ENCODE results near the gene SH2D3A. TPM values are rescaled to one million over a fixed set of nuclear protein-coding genes. Genes with fewer than 3 reads are reported as not detected.

Gene SH2D3A
- total and polyA plus RNA-seq, 2 of the 4 experiments (the other 2 are of a cell fraction) = under 0.01 to 0.09 TPM

DNA sequence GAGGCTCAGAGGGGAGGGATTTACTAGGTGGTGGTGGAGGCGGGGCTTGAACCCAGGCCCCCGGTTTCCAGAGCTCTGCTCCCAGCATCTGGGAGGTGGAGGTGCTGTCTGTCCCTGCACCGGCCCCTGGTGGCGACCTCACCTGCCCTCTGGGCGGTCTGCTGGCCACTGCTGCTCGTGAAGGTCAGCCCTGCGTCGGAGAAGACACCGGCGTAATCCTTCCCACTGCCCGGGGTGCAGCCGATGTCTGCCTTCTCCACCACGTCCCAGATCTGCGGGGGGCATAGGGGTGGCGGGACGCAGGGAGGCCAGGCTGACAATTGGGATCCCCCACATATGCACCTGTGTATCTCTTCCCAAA, 59.6 kb downstream of the SH2D3A start:
- no peak overlapping the region for H4K5ac ChIP-seq (ENCODE audit: low read depth, low read length)
- no peak overlapping the region for H3K56ac ChIP-seq (ENCODE audit: extremely low read depth, insufficient read depth, low read length)
- H2AK9ac ChIP-seq (replicated peaks; ENCODE audit: low read depth, low read length, poor library complexity) = no peak overlapping the region
- no peak overlapping the region for H3K4ac ChIP-seq (ENCODE audit: low read depth, low read length)
- in situ Hi-C loops (cut with MboI; ENCODE audit: low sequenced_read_pairs) (no loop called here), dilution Hi-C loops (cut with HindIII; ENCODE audit: low sequenced_read_pairs, unreplicated experiment) (no loop called here), intact Hi-C loops (cut with micrococcal nuclease) (no loop called here)
- no peaks in the 10 kb centered on the region for H4K20me1 ChIP-seq (ENCODE audit: insufficient read depth, low read length)
- H4K8ac ChIP-seq (ENCODE audit: low read depth in 2 of 2, low read length in 2 of 2) = no peak overlapping the region
- H3K27ac ChIP-seq (ENCODE audit: insufficient read depth, low read length) = no peak overlapping the region
- no peak overlapping the region for H3K4me2 ChIP-seq (ENCODE audit: low read depth, low read length)
- no peak overlapping the region for H2BK15ac ChIP-seq (ENCODE audit: low read depth, low read length)
- H2BK20ac ChIP-seq (ENCODE audit: low read depth, low read length) = no peak overlapping the region
- H3K27me3 ChIP-seq (ENCODE audit: control insufficient read depth, insufficient read depth, low read length) = peaks cover 2% of the 10 kb centered on the region; the same call in 1 of the 2 replicates
- ChIA-PET CTCF (no interaction called here), POLR2A (ENCODE audit: unreplicated experiment) (no interaction called here)
- H2AFZ ChIP-seq (replicated peaks; ENCODE audit: low read length, poor library complexity) = no peak overlapping the region
- no peak overlapping the region for H3K9ac ChIP-seq (ENCODE audit: low read depth, low read length)
- TF ChIP-seq CHD1 (IDR thresholded peaks at IDR 0.05; ENCODE audit: low read depth, low read length) (no peak), FOS (IDR thresholded peaks at IDR 0.05; ENCODE audit: low read depth, low read length) (no peak), NFE2L2 (IDR thresholded peaks at IDR 0.05; ENCODE audit: low read depth, low read length) (no peak), ELK1 (IDR thresholded peaks at IDR 0.05; ENCODE audit: borderline replicate concordance, low read depth, low read length) (no peak), SMC3 (IDR thresholded peaks at IDR 0.05; ENCODE audit: low read depth, low read length) (no peak), MAFK (IDR thresholded peaks at IDR 0.05; ENCODE audit: low read depth, low read length) (no peak), CEBPB (IDR thresholded peaks at IDR 0.05; ENCODE audit: low read depth, low read length) (no peak)
- TF ChIP-seq, protein P1, sequence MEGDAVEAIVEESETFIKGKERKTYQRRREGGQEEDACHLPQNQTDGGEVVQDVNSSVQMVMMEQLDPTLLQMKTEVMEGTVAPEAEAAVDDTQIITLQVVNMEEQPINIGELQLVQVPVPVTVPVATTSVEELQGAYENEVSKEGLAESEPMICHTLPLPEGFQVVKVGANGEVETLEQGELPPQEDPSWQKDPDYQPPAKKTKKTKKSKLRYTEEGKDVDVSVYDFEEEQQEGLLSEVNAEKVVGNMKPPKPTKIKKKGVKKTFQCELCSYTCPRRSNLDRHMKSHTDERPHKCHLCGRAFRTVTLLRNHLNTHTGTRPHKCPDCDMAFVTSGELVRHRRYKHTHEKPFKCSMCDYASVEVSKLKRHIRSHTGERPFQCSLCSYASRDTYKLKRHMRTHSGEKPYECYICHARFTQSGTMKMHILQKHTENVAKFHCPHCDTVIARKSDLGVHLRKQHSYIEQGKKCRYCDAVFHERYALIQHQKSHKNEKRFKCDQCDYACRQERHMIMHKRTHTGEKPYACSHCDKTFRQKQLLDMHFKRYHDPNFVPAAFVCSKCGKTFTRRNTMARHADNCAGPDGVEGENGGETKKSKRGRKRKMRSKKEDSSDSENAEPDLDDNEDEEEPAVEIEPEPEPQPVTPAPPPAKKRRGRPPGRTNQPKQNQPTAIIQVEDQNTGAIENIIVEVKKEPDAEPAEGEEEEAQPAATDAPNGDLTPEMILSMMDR (conservative IDR thresholded peaks at IDR 0.05; ENCODE audit: low read depth, low read length) = no peak
- WGBS, 2 experiments (ENCODE audit: extremely low coverage in 2 of 2, insufficient read length in 1 of 2) = 100% methylated on average over 1 of the region's 16 CpGs; no CpG with 5 or more reads in 1 of the 2 experiments
- H3K14ac ChIP-seq (replicated peaks; ENCODE audit: low read depth, low read length) = no peak overlapping the region
- H3K4me3 ChIP-seq (ENCODE audit: insufficient read depth, low read depth, low read length) = no peak overlapping the region
- H3K9me3 ChIP-seq (ENCODE audit: control insufficient read depth, insufficient read depth, low read length) = no peaks in the 10 kb centered on the region; the same call in 1 of the 2 replicates
- no peak overlapping the region for H2BK120ac ChIP-seq (ENCODE audit: low read depth, low read length)
- BruUV-seq (replicated peaks) = no TSS peak
- H3K18ac ChIP-seq (ENCODE audit: low read depth, low read length) = no peak overlapping the region
- no peaks in the 10 kb centered on the region for H3K9me1 ChIP-seq (ENCODE audit: insufficient read depth, low read length)
- no peaks in the 10 kb centered on the region for H3K4me1 ChIP-seq (ENCODE audit: control insufficient read depth, insufficient read depth, low read length)
- H2BK5ac ChIP-seq (ENCODE audit: low read depth, low read length, poor library complexity, severe bottlenecking) = no peak overlapping the region
- H3K79me1 ChIP-seq (ENCODE audit: low read depth in 1 of 2, low read length in 2 of 2) = no peaks in the 10 kb centered on the region
- no peaks in the 10 kb centered on the region for H3K36me3 ChIP-seq (ENCODE audit: control insufficient read depth, insufficient read depth, low read length)
- H2AK5ac ChIP-seq (ENCODE audit: low read depth, low read length) = no peak overlapping the region
- ATAC-seq (ENCODE audit: low read depth) = no peak
- no peak overlapping the region for H4K91ac ChIP-seq (ENCODE audit: insufficient read depth, low read depth, low read length)
- DNase-seq = no peak
- no peak overlapping the region for H3K23ac ChIP-seq (ENCODE audit: low read depth, low read length)

All from IMR-90 (cell line).